ENCODE data around the gene CTXN3.
A peak's percentile ranks its signal among the peaks of the same experiment; 100 is the strongest.

Gene CTXN3

DNA sequence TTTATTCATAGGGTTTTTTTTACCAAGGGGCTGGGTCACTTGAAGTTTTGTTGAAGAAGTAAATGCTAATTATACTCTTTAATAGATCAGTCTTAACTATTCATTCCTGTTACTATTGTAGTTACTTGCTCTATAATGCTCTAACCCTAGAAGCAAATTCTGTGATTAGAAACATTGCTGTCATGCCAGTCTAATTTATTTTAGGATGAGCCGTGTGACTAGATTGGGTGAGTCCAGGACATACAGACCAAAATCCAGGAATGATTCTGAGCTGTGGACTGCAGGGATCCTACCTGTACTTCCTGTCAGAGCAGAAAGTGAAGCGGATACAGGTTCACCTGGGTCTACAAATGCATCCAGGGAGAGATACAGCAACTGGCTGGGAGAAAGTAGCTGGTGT is 53.6 kb downstream of the CTXN3 start:
- H3K27ac ChIP-seq (ENCODE audit: low read depth, low read length): no peak overlapping the region
- peaks cover 5% of the 10 kb centered on the region for H3K4me1 ChIP-seq (ENCODE audit: insufficient read depth, low read length)
- H3K9me3 ChIP-seq (ENCODE audit: low read length): no peaks in the 10 kb centered on the region
- H3K9ac ChIP-seq (ENCODE audit: low read length): no peak overlapping the region
- H3K27me3 ChIP-seq (ENCODE audit: control insufficient read depth in 1 of 2, insufficient read depth in 2 of 2, low read length in 2 of 2): no peaks in the 10 kb centered on the region
- no peak overlapping the region for H3K4me3 ChIP-seq (ENCODE audit: low read depth in 1 of 2, low read length in 2 of 2)
- no peaks in the 10 kb centered on the region for H3K36me3 ChIP-seq (ENCODE audit: insufficient read depth, low read length)

DNA sequence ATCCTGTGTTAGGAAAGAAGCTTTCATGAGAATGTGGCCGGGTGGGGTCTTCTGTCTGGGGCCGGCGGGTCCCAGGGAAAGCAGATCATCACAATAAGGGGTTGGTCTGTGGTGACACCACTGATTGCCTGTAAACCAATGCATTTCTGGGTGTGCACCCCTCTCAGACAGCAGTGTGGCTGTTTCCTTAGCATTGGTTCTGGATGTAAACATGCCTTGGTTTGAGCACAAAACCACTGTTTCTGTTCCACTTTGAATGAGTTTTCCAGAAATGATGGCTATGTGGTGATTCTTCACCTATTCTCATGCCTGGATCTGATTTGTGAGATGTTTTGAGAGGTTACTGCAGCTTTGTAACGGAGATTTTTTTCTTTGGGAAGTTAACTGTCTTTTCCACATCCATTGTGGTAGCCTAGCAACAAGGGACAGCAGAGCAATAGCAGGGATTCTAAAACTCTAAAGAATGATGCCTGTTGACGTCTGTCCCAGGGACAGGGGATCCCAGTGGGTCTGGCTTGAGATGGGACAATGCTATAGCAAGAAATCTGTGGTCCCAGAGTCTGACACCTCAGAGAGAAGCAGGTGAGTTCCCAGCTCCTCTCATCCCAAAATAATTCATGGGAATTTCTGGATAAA is 54.2 kb downstream of the CTXN3 start, which contains the start of gene CCDC192:
TSS of gene CCDC192 (plus strand) at position 466 of the 636 bp plus-strand sequence. CDS start at position 521, 55 bp downstream.
- Histone ChIP-seq H3K4me3 (ENCODE audit: low read depth in 1 of 2, low read length in 2 of 2) (no peak within 1 kb of the TSS), H3K4me1 (ENCODE audit: insufficient read depth, low read length) (peaks cover 5% of the 10 kb centered on the region)

DNA sequence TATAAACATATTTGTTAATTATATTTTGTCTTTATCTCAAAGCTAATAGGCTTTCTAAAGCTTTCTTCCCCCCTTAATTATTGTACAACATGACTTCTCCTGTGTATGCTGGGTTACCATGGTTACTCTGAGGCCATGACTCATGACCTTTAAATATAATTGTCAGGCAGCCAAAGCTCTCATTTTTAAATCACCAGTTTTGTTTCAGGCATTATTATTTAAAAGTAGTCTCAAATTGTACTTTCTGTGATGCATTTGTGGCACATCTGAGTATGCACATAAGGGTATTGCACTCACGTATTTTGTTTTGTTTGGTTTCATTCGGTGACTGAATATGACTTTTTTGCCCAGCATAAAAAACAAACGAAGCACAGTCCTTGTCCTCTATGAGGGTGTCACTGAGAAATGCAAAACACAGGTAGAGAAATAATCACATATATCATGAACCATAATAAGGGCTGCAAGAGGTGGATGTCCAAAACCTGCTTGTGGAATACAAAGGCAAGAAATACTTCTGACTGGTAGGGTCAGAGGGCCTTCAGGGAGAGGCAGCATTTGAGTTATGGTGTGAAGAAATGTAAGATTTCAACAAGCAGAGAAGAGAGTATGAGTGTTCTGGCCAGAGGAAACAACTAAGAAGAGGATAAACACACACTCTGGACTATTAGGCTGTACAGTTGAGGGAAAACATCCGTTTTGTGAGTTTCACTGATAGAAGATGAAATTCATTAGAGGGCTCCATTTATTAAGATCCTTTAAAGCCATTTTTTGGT is 56.4 kb downstream of the CTXN3 start:
- Histone ChIP-seq H3K9ac (ENCODE audit: low read length) (no peak overlapping the region), H3K36me3 (ENCODE audit: insufficient read depth, low read length) (no peaks in the 10 kb centered on the region), H3K27me3 (ENCODE audit: control insufficient read depth in 1 of 2, insufficient read depth in 2 of 2, low read length in 2 of 2) (no peaks in the 10 kb centered on the region), H3K9me3 (ENCODE audit: low read length) (no peaks in the 10 kb centered on the region), H3K4me3 (ENCODE audit: low read depth in 1 of 2, low read length in 2 of 2) (no peak overlapping the region), H3K4me1 (ENCODE audit: insufficient read depth, low read length) (peaks cover 5% of the 10 kb centered on the region), H3K27ac (ENCODE audit: low read depth, low read length) (no peak overlapping the region)

More for the DNA sequence above, 54.2 kb downstream of the CTXN3 start, which contains the start of gene CCDC192:
- no peak within 1 kb of the TSS for H3K27ac ChIP-seq (ENCODE audit: low read depth, low read length)
- H3K9me3 ChIP-seq (ENCODE audit: low read length): no peaks in the 10 kb centered on the region
- no peaks in the 10 kb centered on the region for H3K27me3 ChIP-seq (ENCODE audit: control insufficient read depth in 1 of 2, insufficient read depth in 2 of 2, low read length in 2 of 2)
- no peak within 1 kb of the TSS for H3K9ac ChIP-seq (ENCODE audit: low read length)
- no peaks in the 10 kb centered on the region for H3K36me3 ChIP-seq (ENCODE audit: insufficient read depth, low read length)

DNA sequence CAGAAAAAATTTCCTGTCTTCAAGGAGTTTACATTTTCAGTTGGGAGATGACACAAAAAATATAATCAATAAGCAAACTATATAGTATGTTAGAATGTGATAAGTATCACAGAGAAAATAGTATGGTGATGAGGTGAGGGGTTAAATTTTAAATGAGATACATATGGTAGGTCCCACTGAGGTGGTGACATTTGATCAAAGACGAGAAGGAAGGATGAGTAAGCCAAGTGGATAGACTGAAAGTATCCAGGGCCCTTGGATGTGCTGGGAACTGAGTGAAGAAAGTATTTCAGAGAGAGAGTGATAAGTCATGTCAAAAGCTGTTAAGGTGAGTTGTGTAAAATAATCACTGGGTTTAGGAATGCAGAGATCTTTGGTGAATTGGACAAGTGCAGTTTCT is 57.8 kb downstream of the CTXN3 start:
- Histone ChIP-seq H3K9me3 (ENCODE audit: low read length) (no peaks in the 10 kb centered on the region), H3K27ac (ENCODE audit: low read depth, low read length) (peak overlapping the region; percentile 20), H3K4me3 (ENCODE audit: low read depth in 1 of 2, low read length in 2 of 2) (no peak overlapping the region), H3K36me3 (ENCODE audit: insufficient read depth, low read length) (no peaks in the 10 kb centered on the region), H3K27me3 (ENCODE audit: control insufficient read depth in 1 of 2, insufficient read depth in 2 of 2, low read length in 2 of 2) (no peaks in the 10 kb centered on the region), H3K4me1 (ENCODE audit: insufficient read depth, low read length) (peaks cover 5% of the 10 kb centered on the region), H3K9ac (ENCODE audit: low read length) (no peak overlapping the region)

DNA sequence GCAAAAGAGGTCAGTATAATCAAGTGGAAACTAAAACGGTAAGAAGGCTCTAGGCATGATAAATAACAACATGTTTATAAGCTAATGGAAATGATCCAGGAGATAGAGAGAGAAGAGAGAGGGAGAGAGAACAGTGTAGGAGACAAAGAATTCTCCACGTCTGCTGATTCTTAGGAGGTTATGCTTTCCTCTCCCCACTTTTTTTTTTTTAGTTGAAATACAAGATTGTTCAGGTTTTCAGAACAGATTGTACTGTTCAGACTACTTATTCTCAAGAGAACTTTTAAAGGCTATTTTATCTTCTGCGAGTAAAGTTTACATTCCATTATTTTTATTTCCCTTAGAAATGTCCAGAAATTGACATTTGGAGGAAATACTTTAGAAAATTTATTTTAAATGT is 58.3 kb downstream of the CTXN3 start:
- H3K36me3 ChIP-seq (ENCODE audit: insufficient read depth, low read length): no peaks in the 10 kb centered on the region
- H3K4me1 ChIP-seq (ENCODE audit: insufficient read depth, low read length): peaks cover 5% of the 10 kb centered on the region
- H3K27ac ChIP-seq (ENCODE audit: low read depth, low read length): peak overlapping the region; percentile 20
- no peak overlapping the region for H3K4me3 ChIP-seq (ENCODE audit: low read depth in 1 of 2, low read length in 2 of 2)
- H3K9ac ChIP-seq (ENCODE audit: low read length): no peak overlapping the region
- no peaks in the 10 kb centered on the region for H3K9me3 ChIP-seq (ENCODE audit: low read length)
- no peaks in the 10 kb centered on the region for H3K27me3 ChIP-seq (ENCODE audit: control insufficient read depth in 1 of 2, insufficient read depth in 2 of 2, low read length in 2 of 2)
